HCT116 (cell line): ENCODE measurements around the gene ABCA3.

ENCODE experiments used
- ATF3 ChIP-seq: IDR thresholded peaks from 2 replicates; pipeline ENCODE4 v1.6.1; 2012
- CTCF ChIP-seq, 3 experiments: fragments of 200-600 bp in 1 of 3; sonication (generic) in 1 of 3; IDR thresholded peaks in 2 of 3; conservative IDR thresholded peaks in 1 of 3; 2 replicates each; pipeline ENCODE4 v1.5.1; 2012 to 2017; ENCODE audit warnings: low read depth in 2 of 3, low read length in 2 of 3, antibody characterized with exemption in 1 of 3, borderline replicate concordance in 1 of 3, control low read depth in 1 of 3, mild to moderate bottlenecking in 1 of 3, mixed read lengths in 1 of 3, mixed run types in 1 of 3, moderate library complexity in 1 of 3; ENCODE audit not compliant: insufficient read depth in 1 of 3
- EZH2 ChIP-seq: fragments of 200-600 bp; sonication (generic); IDR thresholded peaks from 2 replicates; pipeline ENCODE4 v1.6.1; 2017; ENCODE audit warnings: antibody characterized with exemption, mixed run types
- MAX ChIP-seq: IDR thresholded peaks from 2 replicates; pipeline ENCODE4 v1.6.1; 2012
- POLR2A ChIP-seq: IDR thresholded peaks from 2 replicates; pipeline ENCODE4 v1.7.0; 2011; ENCODE audit warnings: borderline replicate concordance; ENCODE audit not compliant: insufficient read depth, insufficient read length; ENCODE audit errors: extremely low read depth
- POLR2AphosphoS5 ChIP-seq: IDR thresholded peaks from 2 replicates; pipeline ENCODE4 v1.6.1; 2011; ENCODE audit warnings: mild to moderate bottlenecking, low read depth, low read length, moderate library complexity
- REST ChIP-seq: IDR thresholded peaks from 2 replicates; pipeline ENCODE4 v1.6.1; 2012; ENCODE audit warnings: low read depth
- YY1 ChIP-seq: IDR thresholded peaks from 2 replicates; pipeline ENCODE4 v1.6.1; 2011; ENCODE audit warnings: low read length, low read depth, moderate library complexity, mild to moderate bottlenecking; ENCODE audit not compliant: insufficient replicate concordance; ENCODE audit errors: extremely low read depth
- ZNF274 ChIP-seq: fragments of 200-500 bp; sonication (Bioruptor generic); IDR thresholded peaks from 2 replicates; pipeline ENCODE4 v1.6.1; 2014; ENCODE audit warnings: mild to moderate bottlenecking, low read depth, low read length, inconsistent platforms

- no peak for TF ChIP-seq EZH2
- no peak for TF ChIP-seq ZNF274
- TF ChIP-seq MAX: no peak
- TF ChIP-seq CTCF (IDR thresholded peaks at IDR 0.05 in 2 of 3, conservative IDR thresholded peaks at IDR 0.05 in 1 of 3; ENCODE audit: borderline replicate concordance in 1 of 3, insufficient read depth in 1 of 3, low read depth in 2 of 3, low read length in 2 of 3): no peak
- TF ChIP-seq REST: no peak
- TF ChIP-seq ATF3: no peak
- no peak for TF ChIP-seq POLR2A
- no peak for TF ChIP-seq POLR2AphosphoS5
- no peak for TF ChIP-seq YY1
Observed at GRCh38 chr16:2273931-2274330, 66.6 kb downstream of the ABCA3 start.
